Liver (tissue), 9 donors: Measurements from ENCODE around the gene IFT43. TPM values are rescaled to one million over a fixed set of nuclear protein-coding genes. Genes with fewer than 3 reads are reported as not detected.

Source experiments
- DNase-seq: peaks from one replicate; pipeline ENCODE4 v3.0.0-alpha.2; 2017; ENCODE audit warnings: low spot score
- H3K27ac ChIP-seq, 2 donors: one replicate each; pipeline ENCODE4 v1.7.0; 2013; ENCODE audit warnings: inconsistent platforms in 2 of 2, low read length in 2 of 2, control low read depth in 1 of 2, low read depth in 1 of 2, mild to moderate bottlenecking in 1 of 2
- H3K27me3 ChIP-seq, 4 donors: one replicate each; pipeline versions ENCODE4 v1.6.1 to v1.7.0; 2013; ENCODE audit warnings: low read length in 3 of 4, inconsistent platforms in 1 of 4, mild to moderate bottlenecking in 1 of 4, moderate library complexity in 1 of 4; ENCODE audit not compliant: control insufficient read depth in 4 of 4, insufficient read depth in 4 of 4
- H3K36me3 ChIP-seq, 4 donors: one replicate each; pipeline versions ENCODE4 v1.6.1 to v1.7.0; 2013; ENCODE audit warnings: low read length in 3 of 4, mild to moderate bottlenecking in 3 of 4, low read depth in 1 of 4, moderate library complexity in 1 of 4; ENCODE audit not compliant: control insufficient read depth in 4 of 4, insufficient read depth in 3 of 4
- H3K4me1 ChIP-seq, 4 donors: one replicate each; pipeline versions ENCODE4 v1.6.1 to v1.7.0; 2013; ENCODE audit warnings: low read length in 3 of 4, mild to moderate bottlenecking in 3 of 4, moderate library complexity in 1 of 4; ENCODE audit not compliant: control insufficient read depth in 4 of 4, insufficient read depth in 4 of 4
- H3K4me3 ChIP-seq, 3 donors: one replicate each; pipeline versions ENCODE4 v1.6.1 to v1.7.0; 2013; ENCODE audit warnings: low read length in 3 of 3, control low read depth in 1 of 3, low read depth in 1 of 3, mild to moderate bottlenecking in 1 of 3
- H3K9ac ChIP-seq, 2 donors: one replicate each; pipeline ENCODE4 v1.7.0; 2013; ENCODE audit warnings: low read length in 2 of 2, mild to moderate bottlenecking in 2 of 2, moderate library complexity in 2 of 2, control low read depth in 1 of 2, low read depth in 1 of 2
- H3K9me3 ChIP-seq, 4 donors: one replicate each; pipeline versions ENCODE4 v1.6.1 to v1.7.0; 2013; ENCODE audit warnings: low read length in 3 of 4; ENCODE audit not compliant: control insufficient read depth in 4 of 4
- EGR1 ChIP-seq, 2 donors: IDR thresholded peaks; 2 replicates each; pipeline ENCODE4 v1.6.1; 2016 to 2018; ENCODE audit warnings: antibody characterized with exemption in 2 of 2, low read depth in 2 of 2
- FOXA1 ChIP-seq: IDR thresholded peaks from 2 replicates; pipeline ENCODE4 v1.6.1; 2016; ENCODE audit warnings: antibody characterized with exemption
- FOXA2 ChIP-seq: IDR thresholded peaks from 2 replicates; pipeline ENCODE4 v1.6.1; 2016; ENCODE audit warnings: antibody characterized with exemption
- GABPA ChIP-seq, 2 donors: IDR thresholded peaks in 1 of 2; conservative IDR thresholded peaks in 1 of 2; 2 replicates each; pipeline ENCODE4 v1.6.1; 2016; ENCODE audit warnings: antibody characterized with exemption in 2 of 2, mild to moderate bottlenecking in 1 of 2, moderate library complexity in 1 of 2
- HNF4A ChIP-seq, 2 donors: conservative IDR thresholded peaks; 2 replicates each; pipeline ENCODE4 v1.6.1; 2016; ENCODE audit warnings: antibody characterized with exemption in 2 of 2, mild to moderate bottlenecking in 2 of 2
- HNF4G ChIP-seq: IDR thresholded peaks from 2 replicates; pipeline ENCODE4 v1.6.1; 2016; ENCODE audit warnings: antibody characterized with exemption
- JUND ChIP-seq, 2 donors: IDR thresholded peaks; 2 replicates each; pipeline ENCODE4 v1.6.1; 2016; ENCODE audit warnings: antibody characterized with exemption in 2 of 2
- NR2F2 ChIP-seq: IDR thresholded peaks from 2 replicates; pipeline ENCODE4 v1.6.1; 2016; ENCODE audit warnings: antibody characterized with exemption
- RAD21 ChIP-seq, 2 donors: IDR thresholded peaks; 2 replicates each; pipeline ENCODE4 v1.6.1; 2016; ENCODE audit warnings: antibody characterized with exemption in 2 of 2, mild to moderate bottlenecking in 2 of 2
- RXRA ChIP-seq, 2 donors: IDR thresholded peaks; 2 replicates each; pipeline ENCODE4 v1.6.1; 2017 to 2018; ENCODE audit warnings: antibody characterized with exemption in 2 of 2, mild to moderate bottlenecking in 1 of 2
- SP1 ChIP-seq: IDR thresholded peaks from 2 replicates; pipeline ENCODE4 v1.6.1; 2018; ENCODE audit warnings: antibody characterized with exemption, mild to moderate bottlenecking
- TAF1 ChIP-seq: conservative IDR thresholded peaks from 2 replicates; pipeline ENCODE4 v1.6.1; 2016; ENCODE audit warnings: antibody characterized with exemption, mild to moderate bottlenecking
- YY1 ChIP-seq: IDR thresholded peaks from 2 replicates; pipeline ENCODE4 v1.6.1; 2016; ENCODE audit warnings: antibody characterized with exemption, mild to moderate bottlenecking
- WGBS: extraction: QIAGEN DNeasy Blood & Tissue Kit; methylation state at CpG from one replicate; pipeline ENCODE4 v1.1.7; 2013; 5-methylcytosine and 5-hydroxymethylcytosine counted together
- polyA plus RNA-seq, 2 donors: library from polyadenylated mRNA; stranded (reverse) in 1 of 2; unstranded in 1 of 2; fragments of 200-250 nt in 1 of 2; fragments of >200 nt in 1 of 2; fragmentation: Nextera tagmentation in 1 of 2; extraction: Ambion mirVana in 1 of 2; gene quantifications; one replicate each; pipeline versions ENCODE4 v1.2.1 to v1.2.3, GENCODE V29; 2013 to 2015
- total RNA-seq, 2 donors: library from RNA; depleted of rRNA; stranded (reverse); fragments of >200 nt; gene quantifications; one replicate each; pipeline ENCODE4 v1.2.3, GENCODE V29; 2014
- TF ChIP-seq, protein P1 (sequence below): IDR thresholded peaks from 2 replicates; pipeline ENCODE4 v1.6.1; 2016; ENCODE audit warnings: antibody characterized with exemption, mild to moderate bottlenecking
- TF ChIP-seq, protein P2 (sequence below): IDR thresholded peaks from 2 replicates; pipeline ENCODE4 v1.6.1; 2016; ENCODE audit warnings: antibody characterized with exemption
- TF ChIP-seq, protein P3 (sequence below): fragments of 150-350 bp; IDR thresholded peaks from 2 replicates; pipeline ENCODE4 v1.5.1; 2017; ENCODE audit warnings: improper control_type of control experiment, low read depth, low read length; ENCODE audit not compliant: missing input control
- TF ChIP-seq, protein P4 (sequence below): IDR thresholded peaks from 2 replicates; pipeline ENCODE4 v1.6.1; 2016; ENCODE audit warnings: antibody characterized with exemption
- TF ChIP-seq, protein P5 (sequence below): IDR thresholded peaks from 2 replicates; pipeline ENCODE4 v1.6.1; 2016; ENCODE audit warnings: antibody characterized with exemption
- donor health status: healthy.
- donor health status: healthy.
- donor health status: healthy.
- donor health status: healthy.
- donor health status: healthy.

The IFT43 gene
- total and polyA plus RNA-seq, 4 donors: 7.8 to 33.6 (median 19.3) TPM

DNA sequence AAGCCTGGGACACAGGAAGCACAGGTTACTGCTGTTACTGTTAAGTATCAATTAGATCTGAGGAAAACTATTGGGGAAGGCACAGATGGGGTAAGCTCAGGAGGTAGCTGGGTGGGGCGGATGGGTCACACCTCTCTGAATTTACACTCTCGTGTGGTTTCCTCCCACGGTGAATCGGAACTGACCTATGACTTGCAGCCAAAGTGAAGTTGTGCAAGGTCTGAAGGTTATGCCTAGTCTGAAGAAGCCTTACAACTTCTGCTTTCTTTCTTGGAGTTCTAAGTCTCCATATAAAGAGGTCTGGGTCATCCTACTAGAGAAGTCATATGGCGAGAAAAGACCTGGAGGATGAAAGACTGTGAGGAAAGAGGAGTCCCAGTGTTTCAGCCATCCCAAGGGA lies 140.5 kb downstream of the IFT43 start:
- TF ChIP-seq HNF4A (conservative IDR thresholded peaks at IDR 0.05) (no peak), JUND (IDR thresholded peaks at IDR 0.05) (no peak), EGR1 (IDR thresholded peaks at IDR 0.05; ENCODE audit: low read depth in 2 of 2) (no peak), FOXA1 (no peak), NR2F2 (no peak), SP1 (no peak), RXRA (IDR thresholded peaks at IDR 0.05) (no peak), YY1 (no peak), FOXA2 (no peak)
- TF ChIP-seq, protein P1, sequence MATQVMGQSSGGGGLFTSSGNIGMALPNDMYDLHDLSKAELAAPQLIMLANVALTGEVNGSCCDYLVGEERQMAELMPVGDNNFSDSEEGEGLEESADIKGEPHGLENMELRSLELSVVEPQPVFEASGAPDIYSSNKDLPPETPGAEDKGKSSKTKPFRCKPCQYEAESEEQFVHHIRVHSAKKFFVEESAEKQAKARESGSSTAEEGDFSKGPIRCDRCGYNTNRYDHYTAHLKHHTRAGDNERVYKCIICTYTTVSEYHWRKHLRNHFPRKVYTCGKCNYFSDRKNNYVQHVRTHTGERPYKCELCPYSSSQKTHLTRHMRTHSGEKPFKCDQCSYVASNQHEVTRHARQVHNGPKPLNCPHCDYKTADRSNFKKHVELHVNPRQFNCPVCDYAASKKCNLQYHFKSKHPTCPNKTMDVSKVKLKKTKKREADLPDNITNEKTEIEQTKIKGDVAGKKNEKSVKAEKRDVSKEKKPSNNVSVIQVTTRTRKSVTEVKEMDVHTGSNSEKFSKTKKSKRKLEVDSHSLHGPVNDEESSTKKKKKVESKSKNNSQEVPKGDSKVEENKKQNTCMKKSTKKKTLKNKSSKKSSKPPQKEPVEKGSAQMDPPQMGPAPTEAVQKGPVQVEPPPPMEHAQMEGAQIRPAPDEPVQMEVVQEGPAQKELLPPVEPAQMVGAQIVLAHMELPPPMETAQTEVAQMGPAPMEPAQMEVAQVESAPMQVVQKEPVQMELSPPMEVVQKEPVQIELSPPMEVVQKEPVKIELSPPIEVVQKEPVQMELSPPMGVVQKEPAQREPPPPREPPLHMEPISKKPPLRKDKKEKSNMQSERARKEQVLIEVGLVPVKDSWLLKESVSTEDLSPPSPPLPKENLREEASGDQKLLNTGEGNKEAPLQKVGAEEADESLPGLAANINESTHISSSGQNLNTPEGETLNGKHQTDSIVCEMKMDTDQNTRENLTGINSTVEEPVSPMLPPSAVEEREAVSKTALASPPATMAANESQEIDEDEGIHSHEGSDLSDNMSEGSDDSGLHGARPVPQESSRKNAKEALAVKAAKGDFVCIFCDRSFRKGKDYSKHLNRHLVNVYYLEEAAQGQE: no peak
- TF ChIP-seq, protein P2, sequence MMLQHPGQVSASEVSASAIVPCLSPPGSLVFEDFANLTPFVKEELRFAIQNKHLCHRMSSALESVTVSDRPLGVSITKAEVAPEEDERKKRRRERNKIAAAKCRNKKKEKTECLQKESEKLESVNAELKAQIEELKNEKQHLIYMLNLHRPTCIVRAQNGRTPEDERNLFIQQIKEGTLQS: no peak
- TF ChIP-seq, protein P3, sequence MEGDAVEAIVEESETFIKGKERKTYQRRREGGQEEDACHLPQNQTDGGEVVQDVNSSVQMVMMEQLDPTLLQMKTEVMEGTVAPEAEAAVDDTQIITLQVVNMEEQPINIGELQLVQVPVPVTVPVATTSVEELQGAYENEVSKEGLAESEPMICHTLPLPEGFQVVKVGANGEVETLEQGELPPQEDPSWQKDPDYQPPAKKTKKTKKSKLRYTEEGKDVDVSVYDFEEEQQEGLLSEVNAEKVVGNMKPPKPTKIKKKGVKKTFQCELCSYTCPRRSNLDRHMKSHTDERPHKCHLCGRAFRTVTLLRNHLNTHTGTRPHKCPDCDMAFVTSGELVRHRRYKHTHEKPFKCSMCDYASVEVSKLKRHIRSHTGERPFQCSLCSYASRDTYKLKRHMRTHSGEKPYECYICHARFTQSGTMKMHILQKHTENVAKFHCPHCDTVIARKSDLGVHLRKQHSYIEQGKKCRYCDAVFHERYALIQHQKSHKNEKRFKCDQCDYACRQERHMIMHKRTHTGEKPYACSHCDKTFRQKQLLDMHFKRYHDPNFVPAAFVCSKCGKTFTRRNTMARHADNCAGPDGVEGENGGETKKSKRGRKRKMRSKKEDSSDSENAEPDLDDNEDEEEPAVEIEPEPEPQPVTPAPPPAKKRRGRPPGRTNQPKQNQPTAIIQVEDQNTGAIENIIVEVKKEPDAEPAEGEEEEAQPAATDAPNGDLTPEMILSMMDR: no peak
- no peaks in the 10 kb centered on the region for H3K4me1 ChIP-seq
- DNase-seq: no peak
- H3K27ac ChIP-seq: no peak overlapping the region
- H3K4me3 ChIP-seq: no peak overlapping the region
- WGBS: 75% methylated on average over 5 of the region's 5 CpGs
- H3K9me3 ChIP-seq: no peaks in the 10 kb centered on the region
- H3K9ac ChIP-seq: no peak overlapping the region
- peaks cover 0 to 10% (median 1%) of the 10 kb centered on the region in 4 donors for H3K27me3 ChIP-seq
- no peaks in the 10 kb centered on the region for H3K36me3 ChIP-seq

DNA sequence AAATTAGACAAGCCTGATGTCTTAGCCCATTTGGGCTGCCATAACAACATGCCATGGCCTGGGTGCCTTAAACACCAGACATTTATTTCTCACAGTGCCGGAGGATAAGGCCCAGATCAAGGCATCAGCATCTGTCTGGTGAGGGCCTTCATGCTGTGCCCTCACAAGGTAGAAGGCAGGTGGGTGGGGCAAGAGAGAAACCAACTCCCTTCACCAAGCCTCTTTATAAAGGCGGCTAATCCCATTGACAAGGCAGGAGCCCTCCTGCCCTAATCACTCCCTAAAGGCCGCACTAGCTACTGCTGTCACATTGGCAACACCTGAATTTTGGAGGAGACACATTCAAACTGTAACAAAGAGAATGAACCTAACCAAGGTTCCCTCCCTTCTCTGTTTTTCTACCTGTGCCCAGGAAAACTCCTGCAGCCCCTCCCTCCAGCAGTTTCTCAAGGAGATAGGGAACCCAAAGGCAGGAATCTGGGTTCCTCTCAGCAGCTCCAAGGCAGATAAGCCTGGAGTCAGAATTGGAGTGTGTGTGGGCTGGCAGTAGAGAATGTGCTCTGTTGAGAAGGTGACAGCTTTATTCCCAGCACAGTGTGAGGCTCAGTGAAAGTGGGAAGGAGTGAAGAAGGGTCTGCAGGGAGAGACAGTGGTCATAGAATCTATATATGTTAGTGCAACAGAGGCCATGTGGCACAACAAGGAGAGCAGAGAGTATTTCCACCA lies 144.5 kb downstream of the IFT43 start:
- H3K4me1 ChIP-seq: no peaks in the 10 kb centered on the region
- peaks cover 2 to 20% (median 7%) of the 10 kb centered on the region in 4 donors for H3K27me3 ChIP-seq
- no peak for TF ChIP-seq SP1
- TF ChIP-seq EGR1 (IDR thresholded peaks at IDR 0.05; ENCODE audit: low read depth in 2 of 2): no peak
- no peak for TF ChIP-seq HNF4G
- TF ChIP-seq, protein P2: no peak
- TF ChIP-seq GABPA (IDR thresholded peaks at IDR 0.05 in 1 of 2, conservative IDR thresholded peaks at IDR 0.05 in 1 of 2): no peak
- TF ChIP-seq YY1: no peak
- no peak for TF ChIP-seq NR2F2
- no peak for TF ChIP-seq FOXA1
- TF ChIP-seq TAF1: no peak
- no peak for TF ChIP-seq RAD21 (IDR thresholded peaks at IDR 0.05)
- TF ChIP-seq FOXA2: no peak
- TF ChIP-seq, protein P4, sequence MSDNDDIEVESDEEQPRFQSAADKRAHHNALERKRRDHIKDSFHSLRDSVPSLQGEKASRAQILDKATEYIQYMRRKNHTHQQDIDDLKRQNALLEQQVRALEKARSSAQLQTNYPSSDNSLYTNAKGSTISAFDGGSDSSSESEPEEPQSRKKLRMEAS: no peak
- TF ChIP-seq, protein P3: no peak
- TF ChIP-seq RXRA (IDR thresholded peaks at IDR 0.05): no peak
- no peak for TF ChIP-seq HNF4A (conservative IDR thresholded peaks at IDR 0.05)
- TF ChIP-seq, protein P5, sequence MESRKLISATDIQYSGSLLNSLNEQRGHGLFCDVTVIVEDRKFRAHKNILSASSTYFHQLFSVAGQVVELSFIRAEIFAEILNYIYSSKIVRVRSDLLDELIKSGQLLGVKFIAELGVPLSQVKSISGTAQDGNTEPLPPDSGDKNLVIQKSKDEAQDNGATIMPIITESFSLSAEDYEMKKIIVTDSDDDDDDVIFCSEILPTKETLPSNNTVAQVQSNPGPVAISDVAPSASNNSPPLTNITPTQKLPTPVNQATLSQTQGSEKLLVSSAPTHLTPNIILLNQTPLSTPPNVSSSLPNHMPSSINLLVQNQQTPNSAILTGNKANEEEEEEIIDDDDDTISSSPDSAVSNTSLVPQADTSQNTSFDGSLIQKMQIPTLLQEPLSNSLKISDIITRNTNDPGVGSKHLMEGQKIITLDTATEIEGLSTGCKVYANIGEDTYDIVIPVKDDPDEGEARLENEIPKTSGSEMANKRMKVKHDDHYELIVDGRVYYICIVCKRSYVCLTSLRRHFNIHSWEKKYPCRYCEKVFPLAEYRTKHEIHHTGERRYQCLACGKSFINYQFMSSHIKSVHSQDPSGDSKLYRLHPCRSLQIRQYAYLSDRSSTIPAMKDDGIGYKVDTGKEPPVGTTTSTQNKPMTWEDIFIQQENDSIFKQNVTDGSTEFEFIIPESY: no peak
- no peak for TF ChIP-seq JUND (IDR thresholded peaks at IDR 0.05)
- 31% methylated on average over 3 of the region's 3 CpGs for WGBS
- DNase-seq: no peak
- H3K9ac ChIP-seq: no peak overlapping the region
- peaks cover 0 to 3% (median 0%) of the 10 kb centered on the region in 4 donors for H3K9me3 ChIP-seq
- no peaks in the 10 kb centered on the region for H3K36me3 ChIP-seq
- no peak overlapping the region for H3K27ac ChIP-seq
- no peak overlapping the region for H3K4me3 ChIP-seq
